Smooth muscle cell of the pulmonary artery (primary cell): ENCODE results near the gene H2BW1. TPM values are rescaled to one million over a fixed set of nuclear protein-coding genes. Genes with fewer than 3 reads are reported as not detected.

ENCODE experiments used
- total RNA-seq: library from RNA; depleted of rRNA; stranded (reverse); fragments of >200 nt; gene quantifications from 2 replicates; pipeline ENCODE4 v1.2.3, GENCODE V29; 2014

H2BW1 gene, protein sequence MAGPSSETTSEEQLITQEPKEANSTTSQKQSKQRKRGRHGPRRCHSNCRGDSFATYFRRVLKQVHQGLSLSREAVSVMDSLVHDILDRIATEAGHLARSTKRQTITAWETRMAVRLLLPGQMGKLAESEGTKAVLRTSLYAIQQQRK
- total RNA-seq: not detected in 2 replicates

DNA sequence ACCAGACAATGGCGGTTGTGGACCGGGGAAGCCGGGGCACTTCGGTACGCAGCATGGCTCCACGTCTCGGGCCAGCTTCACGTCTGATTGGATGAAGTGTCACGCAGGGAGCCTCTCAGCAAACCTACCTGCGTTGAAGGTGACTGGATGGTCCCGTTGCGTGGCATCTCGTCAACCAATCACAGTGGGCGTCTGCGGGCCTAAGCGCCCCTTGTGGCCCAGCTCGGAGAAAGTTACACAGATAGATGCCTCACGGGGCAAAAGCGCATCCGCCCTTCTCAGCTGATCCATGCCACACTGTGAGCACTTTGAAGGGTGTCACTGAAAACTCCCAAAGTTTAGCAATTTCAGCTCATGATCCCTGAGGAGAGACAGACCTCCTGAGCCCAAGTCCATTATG is at the start of gene H2BW1:
Gene H2BW1 (minus strand): TSS at position 103 of the 400 bp plus-strand sequence. CDS start 132 bp downstream, outside the sequence.

GRCh38 chrX:104039689-104040505 is 26.4 kb upstream of the H2BW1 start, which contains the start of gene H2BW2:
TSS of gene H2BW2 (plus strand) at chrX:104039956. CDS start at chrX:104039995, 39 bp downstream.

DNA sequence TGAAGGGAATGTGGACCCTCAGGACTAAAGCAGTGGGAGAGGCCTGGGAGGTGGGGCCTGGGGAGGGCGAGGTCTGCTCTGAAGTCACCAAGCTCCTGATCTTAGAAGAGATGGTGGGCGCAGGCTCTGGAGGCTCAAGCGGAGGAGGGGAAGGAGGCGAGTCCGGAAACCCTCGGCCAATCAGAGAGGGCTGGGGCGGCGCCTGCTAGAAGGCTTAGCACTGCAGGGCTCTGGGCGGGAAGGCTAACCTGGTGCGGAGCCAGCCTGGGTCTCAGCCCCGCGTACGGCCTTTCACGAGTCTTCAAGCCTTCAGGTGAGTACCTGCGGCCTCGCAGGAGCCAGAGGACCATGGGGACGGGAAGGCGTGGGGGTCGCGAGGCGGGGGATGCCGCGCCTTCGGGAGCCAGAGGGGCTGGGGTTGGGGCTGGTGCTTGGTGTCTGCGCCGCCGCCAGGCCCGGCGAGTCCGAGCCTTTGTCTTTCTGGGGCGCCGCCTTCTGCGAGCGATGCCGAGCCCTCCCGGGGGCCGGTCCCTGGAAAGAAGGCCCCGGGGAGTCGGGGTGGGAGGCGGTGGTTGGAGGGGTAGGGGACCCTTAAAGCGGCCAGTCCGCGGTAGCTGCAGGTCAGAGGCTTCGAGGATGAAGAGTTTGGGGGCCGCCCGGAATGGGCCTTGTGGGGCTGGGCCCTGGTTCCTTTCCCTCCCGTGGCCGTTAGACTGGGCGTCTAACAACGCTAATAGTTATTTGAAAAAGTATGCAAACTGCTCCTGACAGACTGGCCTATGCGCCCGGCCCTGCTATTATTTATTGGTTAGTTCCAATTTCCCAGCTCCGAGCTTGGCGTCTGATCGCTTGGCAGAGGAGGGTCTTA is 50.9 kb downstream of the H2BW1 start, which contains the start of gene TMSB15B:
Gene TMSB15B (plus strand): TSS at position 217 of the 868 bp plus-strand sequence.

Other genes with a start within 250 kb of the H2BW1 start
- 0.46 TPM in 1 of 2 replicates, not detected in the other for gene PLP1, start 236.9 kb downstream of the H2BW1 start, total RNA-seq
- gene RAB9B, start 181.5 kb downstream of the H2BW1 start, total RNA-seq: 0.91 and 1.3 TPM in 2 replicates
- gene TMSB15B, start 51.1 kb downstream of the H2BW1 start, total RNA-seq: 1.3 and 1.5 TPM in 2 replicates
- not detected in 2 replicates for gene H2BW2, start 26.2 kb upstream of the H2BW1 start, total RNA-seq
- gene TMSB15C, start 62.5 kb upstream of the H2BW1 start, total RNA-seq: 1.3 and 1.7 TPM in 2 replicates
- gene ZCCHC18, start 98.8 kb upstream of the H2BW1 start, total RNA-seq: 0.52 and 1.7 TPM in 2 replicates
- 12.6 and 16.4 TPM in 2 replicates for gene SLC25A53, start 143.3 kb upstream of the H2BW1 start, total RNA-seq
- gene FAM199X, start 152.7 kb upstream of the H2BW1 start, total RNA-seq: 19.5 and 22.0 TPM in 2 replicates
- gene ESX1, start 241.2 kb upstream of the H2BW1 start, total RNA-seq: not detected in 2 replicates